Chondrocyte (in vitro differentiated cells): ENCODE results near the gene DHX30. TPM values are rescaled to one million over a fixed set of nuclear protein-coding genes. Genes with fewer than 3 reads are reported as not detected.

Experiments
- DNase-seq: peaks from one replicate; pipeline ENCODE4 v3.0.0; 2021; ENCODE audit warnings: mixed read lengths, low spot score
- H3K27ac Mint-ChIP-seq: one replicate; pipeline ENCODE4 v1.8.0; 2021; ENCODE audit warnings: mild to moderate bottlenecking, moderate library complexity, mixed read lengths; ENCODE audit not compliant: unreplicated experiment
- H3K27me3 Mint-ChIP-seq: 2 replicates; pipeline ENCODE4 v1.8.0; 2021; ENCODE audit warnings: low read depth, mixed read lengths
- H3K36me3 Mint-ChIP-seq: 2 replicates; pipeline ENCODE4 v1.8.0; 2021; ENCODE audit warnings: low read depth, mixed read lengths
- H3K4me1 Mint-ChIP-seq: 2 replicates; pipeline ENCODE4 v1.8.0; 2021; ENCODE audit warnings: low read depth, mild to moderate bottlenecking, mixed read lengths
- H3K4me3 Mint-ChIP-seq: one replicate; pipeline ENCODE4 v1.8.0; 2021; ENCODE audit warnings: mild to moderate bottlenecking, moderate library complexity, mixed read lengths; ENCODE audit not compliant: unreplicated experiment
- H3K9me3 Mint-ChIP-seq: 2 replicates; pipeline ENCODE4 v1.8.0; 2021; ENCODE audit warnings: low read depth, mixed read lengths
- CTCF ChIP-seq: fragments of 200-600 bp; sonication (generic); IDR thresholded peaks from 2 replicates; pipeline ENCODE4 v1.5.0; 2021; ENCODE audit warnings: antibody characterized with exemption, mild to moderate bottlenecking, moderate library complexity
- total RNA-seq: library from RNA; stranded (reverse); gene quantifications from 3 replicates; pipeline ENCODE4 v1.2.1, GENCODE V29; 2021

The DHX30 gene
- total RNA-seq, 1 donor from 2014 or later, result 44.8 TPM

GRCh38 chr3:47836986-47837385, 34.0 kb downstream of the DHX30 start:
- TF ChIP-seq CTCF, result no peak
- H3K36me3 Mint-ChIP-seq, result peaks cover 28% of the 10 kb centered on the region
- no peak overlapping the region for H3K27ac Mint-ChIP-seq
- no peaks in the 10 kb centered on the region for H3K4me1 Mint-ChIP-seq
- no peak overlapping the region for H3K4me3 Mint-ChIP-seq
- H3K27me3 Mint-ChIP-seq, result no peaks in the 10 kb centered on the region
- no peak for DNase-seq
- H3K9me3 Mint-ChIP-seq, result no peaks in the 10 kb centered on the region

GRCh38 chr3:47838503-47838902, 35.6 kb downstream of the DHX30 start:
- Mint-ChIP-seq H3K36me3 (peaks cover 31% of the 10 kb centered on the region), H3K9me3 (no peaks in the 10 kb centered on the region)

GRCh38 chr3:47841786-47842349, 38.9 kb downstream of the DHX30 start:
- Mint-ChIP-seq H3K36me3 (peaks cover 27% of the 10 kb centered on the region), H3K4me3 (no peak overlapping the region), H3K27ac (peak overlapping the region; percentile 27), H3K9me3 (no peaks in the 10 kb centered on the region), H3K4me1 (no peaks in the 10 kb centered on the region), H3K27me3 (no peaks in the 10 kb centered on the region)
- no peak for DNase-seq
- no peak for TF ChIP-seq CTCF

More at GRCh38 chr3:47838503-47838902, 35.6 kb downstream of the DHX30 start:
- no peaks in the 10 kb centered on the region for H3K4me1 Mint-ChIP-seq
- H3K27me3 Mint-ChIP-seq, result no peaks in the 10 kb centered on the region
- no peak overlapping the region for H3K4me3 Mint-ChIP-seq
- no peak for TF ChIP-seq CTCF
- peak overlapping the region; percentile 42 for H3K27ac Mint-ChIP-seq
- no peak for DNase-seq

DNA sequence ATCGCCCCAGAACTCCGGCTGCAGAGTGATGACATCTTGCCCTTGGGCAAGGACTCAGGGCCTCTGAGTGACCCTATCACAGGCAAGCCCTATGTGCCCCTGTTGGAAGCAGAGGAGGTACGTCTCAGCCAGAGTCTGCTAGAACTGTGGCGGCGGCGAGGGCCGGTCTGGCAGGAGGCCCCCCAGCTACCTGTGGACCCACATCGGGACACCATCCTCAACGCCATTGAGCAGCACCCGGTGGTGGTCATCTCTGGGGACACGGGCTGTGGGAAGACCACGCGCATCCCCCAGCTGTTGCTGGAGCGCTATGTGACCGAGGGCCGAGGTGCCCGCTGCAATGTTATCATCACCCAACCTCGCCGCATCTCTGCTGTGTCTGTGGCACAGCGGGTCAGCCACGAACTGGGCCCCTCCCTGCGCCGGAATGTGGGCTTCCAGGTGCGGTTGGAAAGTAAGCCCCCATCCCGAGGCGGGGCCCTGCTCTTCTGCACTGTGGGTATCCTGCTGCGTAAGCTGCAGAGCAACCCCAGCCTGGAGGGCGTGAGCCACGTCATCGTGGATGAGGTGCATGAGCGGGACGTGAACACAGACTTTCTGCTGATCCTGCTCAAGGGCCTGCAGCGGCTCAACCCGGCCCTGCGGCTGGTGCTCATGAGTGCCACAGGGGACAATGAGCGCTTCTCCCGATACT, 43.4 kb downstream of the DHX30 start:
- Mint-ChIP-seq H3K36me3 (peaks cover 32% of the 10 kb centered on the region), H3K4me3 (no peak overlapping the region), H3K27me3 (no peaks in the 10 kb centered on the region), H3K9me3 (no peaks in the 10 kb centered on the region), H3K27ac (no peak overlapping the region), H3K4me1 (no peaks in the 10 kb centered on the region)
- TF ChIP-seq CTCF, result no peak
- DNase-seq, result no peak

DNA sequence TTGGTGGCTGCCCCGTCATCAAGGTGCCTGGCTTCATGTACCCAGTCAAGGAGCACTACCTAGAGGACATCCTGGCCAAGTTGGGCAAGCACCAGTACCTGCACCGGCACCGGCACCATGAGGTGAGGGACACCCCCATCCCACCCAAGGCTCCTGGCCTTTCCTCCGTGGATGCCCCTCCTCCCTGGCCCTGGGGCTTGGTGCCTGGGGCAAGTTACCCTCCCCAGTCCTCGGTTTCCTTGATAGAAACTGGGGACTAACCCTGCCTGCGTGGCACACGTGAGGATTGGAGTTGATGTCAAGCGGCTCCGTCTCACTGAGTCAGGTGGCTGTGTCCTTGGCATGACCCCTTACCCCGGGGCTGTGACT, 43.9 kb downstream of the DHX30 start:
- Mint-ChIP-seq H3K27ac (no peak overlapping the region), H3K36me3 (peaks cover 29% of the 10 kb centered on the region), H3K9me3 (no peaks in the 10 kb centered on the region), H3K27me3 (no peaks in the 10 kb centered on the region), H3K4me3 (no peak overlapping the region), H3K4me1 (no peaks in the 10 kb centered on the region)
- no peak for DNase-seq
- no peak for TF ChIP-seq CTCF
